IMR-90 (cell line): Measurements from ENCODE around the gene PPP1R14C. TPM values are rescaled to one million over a fixed set of nuclear protein-coding genes. Genes with fewer than 3 reads are reported as not detected.
A peak's percentile ranks its signal among the peaks of the same experiment; 100 is the strongest.

ENCODE experiments used
- ATAC-seq: fragments of 200-7000 bp; cut with Tn5 transposase; 2 replicates; pipeline ENCODE4 v1.9.1; 2020; ENCODE audit warnings: low read depth, mild to moderate bottlenecking, moderate library complexity
- BruUV-seq: library from RNA; stranded (reverse); fragments of 400-500 nt; replicated peaks from 2 replicates; lab custom pipeline; 2021; lab: Mats Ljungman, UMichigan
- CTCF ChIA-PET: fragments of 300-600 bp; formaldehyde crosslinking; extraction: SDS; loops from one replicate; lab custom pipeline; 2021; ENCODE audit warnings: antibody characterized with exemption; lab: Yijun Ruan, JAX
- POLR2A ChIA-PET: fragments of 300-600 bp; sonication (Branson Sonifier 250); formaldehyde crosslinking; loops from one replicate; lab custom pipeline; 2022; ENCODE audit warnings: antibody characterized with exemption; ENCODE audit not compliant: unreplicated experiment; lab: Charles Lee
- DNase-seq: peaks from one replicate; pipeline ENCODE4 v3.0.0; 2013
- H2AFZ ChIP-seq: replicated peaks from 2 replicates; pipeline ENCODE3; 2013; ENCODE audit warnings: low read length, mild to moderate bottlenecking; ENCODE audit not compliant: poor library complexity
- H2AK5ac ChIP-seq: 2 replicates; pipeline ENCODE4 v1.6.1; 2013; ENCODE audit warnings: low read depth, low read length, inconsistent platforms
- H2AK9ac ChIP-seq: replicated peaks from 2 replicates; pipeline ENCODE3; 2013; ENCODE audit warnings: mild to moderate bottlenecking, low read depth, low read length, moderate library complexity; ENCODE audit not compliant: poor library complexity
- H2BK120ac ChIP-seq: 2 replicates; pipeline ENCODE4 v1.6.1; 2013; ENCODE audit warnings: low read depth, low read length, inconsistent platforms
- H2BK15ac ChIP-seq: 3 replicates; pipeline ENCODE4 v1.6.1; 2013; ENCODE audit warnings: low read depth, low read length, inconsistent platforms
- H2BK20ac ChIP-seq: 2 replicates; pipeline ENCODE4 v1.6.1; 2013; ENCODE audit warnings: low read depth, mild to moderate bottlenecking, inconsistent platforms, low read length, moderate library complexity
- H2BK5ac ChIP-seq: 2 replicates; pipeline ENCODE4 v1.6.1; 2013; ENCODE audit warnings: mild to moderate bottlenecking, low read depth, low read length, inconsistent platforms; ENCODE audit not compliant: poor library complexity, severe bottlenecking
- H3K14ac ChIP-seq: replicated peaks from 2 replicates; pipeline ENCODE4 v1.6.1; 2013; ENCODE audit warnings: low read depth, low read length, inconsistent platforms
- H3K18ac ChIP-seq: 2 replicates; pipeline ENCODE4 v1.6.1; 2013; ENCODE audit warnings: low read depth, low read length, control low read depth
- H3K23ac ChIP-seq: 2 replicates; pipeline ENCODE4 v1.6.1; 2013; ENCODE audit warnings: low read depth, low read length, inconsistent platforms
- H3K27ac ChIP-seq: 2 replicates; pipeline ENCODE4 v1.5.1; 2013; ENCODE audit warnings: mild to moderate bottlenecking, control low read depth, low read length; ENCODE audit not compliant: insufficient read depth
- H3K27me3 ChIP-seq: 2 replicates; pipeline ENCODE4 v1.6.1; 2013; ENCODE audit warnings: low read length; ENCODE audit not compliant: control insufficient read depth, insufficient read depth
- H3K36me3 ChIP-seq: 2 replicates; pipeline ENCODE4 v1.6.1; 2013; ENCODE audit warnings: low read length, mixed read lengths; ENCODE audit not compliant: control insufficient read depth, insufficient read depth
- H3K4ac ChIP-seq: 2 replicates; pipeline ENCODE4 v1.6.1; 2013; ENCODE audit warnings: low read depth, low read length, inconsistent platforms
- H3K4me1 ChIP-seq: 2 replicates; pipeline ENCODE4 v1.6.1; 2013; ENCODE audit warnings: low read length, mixed read lengths; ENCODE audit not compliant: control insufficient read depth, insufficient read depth
- H3K4me2 ChIP-seq: 2 replicates; pipeline ENCODE4 v1.6.1; 2013; ENCODE audit warnings: low read depth, mild to moderate bottlenecking, control low read depth, low read length, moderate library complexity
- H3K4me3 ChIP-seq: 2 replicates; pipeline ENCODE4 v1.5.1; 2013; ENCODE audit warnings: low read depth, mild to moderate bottlenecking, control low read depth, low read length, moderate library complexity; ENCODE audit not compliant: insufficient read depth
- H3K56ac ChIP-seq: 2 replicates; pipeline ENCODE4 v1.6.1; 2013; ENCODE audit warnings: low read length, inconsistent platforms; ENCODE audit not compliant: insufficient read depth; ENCODE audit errors: extremely low read depth
- H3K79me1 ChIP-seq, 2 experiments: 2 replicates each; pipeline ENCODE4 v1.6.1; 2013; ENCODE audit warnings: low read length in 2 of 2, inconsistent platforms in 1 of 2, low read depth in 1 of 2
- H3K9ac ChIP-seq: 2 replicates; pipeline ENCODE4 v1.6.1; 2013; ENCODE audit warnings: low read depth, low read length, control low read depth
- H3K9me1 ChIP-seq: 2 replicates; pipeline ENCODE4 v1.6.1; 2013; ENCODE audit warnings: low read length, inconsistent platforms; ENCODE audit not compliant: insufficient read depth
- H3K9me3 ChIP-seq: 2 replicates; pipeline ENCODE4 v1.6.1; 2013; ENCODE audit warnings: low read length; ENCODE audit not compliant: control insufficient read depth, insufficient read depth
- H4K20me1 ChIP-seq: 2 replicates; pipeline ENCODE4 v1.6.1; 2013; ENCODE audit warnings: low read length, inconsistent platforms; ENCODE audit not compliant: insufficient read depth
- H4K5ac ChIP-seq: 2 replicates; pipeline ENCODE4 v1.6.1; 2013; ENCODE audit warnings: mild to moderate bottlenecking, low read depth, low read length, control low read depth
- H4K8ac ChIP-seq, 2 experiments: 2 replicates each; pipeline ENCODE4 v1.6.1; 2013; ENCODE audit warnings: low read depth in 2 of 2, low read length in 2 of 2, control low read depth in 1 of 2, inconsistent platforms in 1 of 2
- H4K91ac ChIP-seq: 2 replicates; pipeline ENCODE4 v1.6.1; 2013; ENCODE audit warnings: low read depth, low read length, inconsistent platforms; ENCODE audit not compliant: insufficient read depth
- BHLHE40 ChIP-seq: fragments of 150-350 bp; IDR thresholded peaks from 2 replicates; pipeline ENCODE4 v1.6.1; 2016; ENCODE audit warnings: mild to moderate bottlenecking, low read depth, low read length
- CTCF ChIP-seq: conservative IDR thresholded peaks from 2 replicates; pipeline ENCODE4 v1.5.1; 2012; ENCODE audit warnings: mild to moderate bottlenecking, low read depth, low read length, improper control_type of control experiment
- FOS ChIP-seq: fragments of 150-350 bp; IDR thresholded peaks from 2 replicates; pipeline ENCODE4 v1.6.1; 2016; ENCODE audit warnings: low read depth, low read length
- MAFK ChIP-seq: IDR thresholded peaks from 2 replicates; pipeline ENCODE4 v1.6.1; 2012; ENCODE audit warnings: low read depth, low read length, improper control_type of control experiment
- MAZ ChIP-seq: IDR thresholded peaks from 2 replicates; pipeline ENCODE4 v1.6.1; 2012; ENCODE audit warnings: low read depth, mild to moderate bottlenecking, low read length, improper control_type of control experiment, moderate library complexity, borderline replicate concordance
- MXI1 ChIP-seq: IDR thresholded peaks from 2 replicates; pipeline ENCODE4 v1.6.1; 2012; ENCODE audit warnings: low read depth, mild to moderate bottlenecking, low read length, moderate library complexity, borderline replicate concordance
- NFE2L2 ChIP-seq: fragments of 150-350 bp; IDR thresholded peaks from 2 replicates; pipeline ENCODE4 v1.6.1; 2016; ENCODE audit warnings: low read depth, mild to moderate bottlenecking, low read length
- POLR2A ChIP-seq: IDR thresholded peaks from 2 replicates; pipeline ENCODE4 v1.6.1; 2012; ENCODE audit warnings: mild to moderate bottlenecking, low read depth, low read length
- RAD21 ChIP-seq: IDR thresholded peaks from 2 replicates; pipeline ENCODE4 v1.6.1; 2012; ENCODE audit warnings: low read length, improper control_type of control experiment
- RCOR1 ChIP-seq: IDR thresholded peaks from 2 replicates; pipeline ENCODE4 v1.6.1; 2012; ENCODE audit warnings: mild to moderate bottlenecking, low read length, improper control_type of control experiment; ENCODE audit not compliant: insufficient replicate concordance
- RFX5 ChIP-seq: IDR thresholded peaks from 2 replicates; pipeline ENCODE4 v1.8.0; 2012; ENCODE audit warnings: low read depth, mild to moderate bottlenecking, low read length, moderate library complexity
- SMC3 ChIP-seq: fragments of 150-350 bp; IDR thresholded peaks from 2 replicates; pipeline ENCODE4 v1.6.1; 2016; ENCODE audit warnings: low read depth, mild to moderate bottlenecking, antibody characterized with exemption, low read length, moderate library complexity
- WGBS, 2 experiments: methylation state at CpG; one replicate each; pipeline versions ENCODE4 v1.1.5 to v1.1.7; 2013; ENCODE audit warnings: missing lambda C conversion rate in 2 of 2; ENCODE audit not compliant: insufficient read length in 1 of 2; ENCODE audit errors: extremely low coverage in 2 of 2; 5-methylcytosine and 5-hydroxymethylcytosine counted together
- dilution Hi-C: fragments of 300-500 bp; cut with HindIII; formaldehyde crosslinking; loops from one replicate; pipeline ENCODE4 v1.14.3; 2018; ENCODE audit warnings: low sequenced_read_pairs; ENCODE audit not compliant: unreplicated experiment
- in situ Hi-C: fragments of 300-500 bp; cut with MboI; formaldehyde crosslinking; loops from 3 replicates; pipeline ENCODE4 v1.14.3; 2019; ENCODE audit warnings: low sequenced_read_pairs, inconsistent platforms, mixed read lengths
- intact Hi-C: fragments of 100-400 bp; cut with micrococcal nuclease; formaldehyde crosslinking; loops from 2 replicates; pipeline ENCODE4 v1.10.0; 2022
- polyA plus RNA-seq, 3 experiments: library from polyadenylated mRNA; depleted of rRNA; stranded (reverse); fragments of >200 nt; gene quantifications; 2 replicates each; pipeline ENCODE4 v1.2.3, GENCODE V29; 2012; ENCODE audit warnings: low replicate concordance in 1 of 3
- total RNA-seq: library from RNA; depleted of rRNA; stranded (reverse); fragments of >200 nt; gene quantifications from 2 replicates; pipeline ENCODE4 v1.2.3, GENCODE V29; 2012

Gene PPP1R14C
- total and polyA plus RNA-seq, 2 of the 4 experiments (the other 2 are of a cell fraction): not detected

GRCh38 chr6:150208611-150209352 is 65.9 kb downstream of the PPP1R14C start:
- Histone ChIP-seq H3K79me1 (no peaks in the 10 kb centered on the region), H4K5ac (no peak overlapping the region), H4K91ac (no peak overlapping the region), H3K23ac (no peak overlapping the region), H2AK5ac (no peak overlapping the region), H3K18ac (no peak overlapping the region), H3K9me3 (no peaks in the 10 kb centered on the region), H4K8ac (no peak overlapping the region), H4K20me1 (no peaks in the 10 kb centered on the region), H2AK9ac (no peak overlapping the region), H3K36me3 (no peaks in the 10 kb centered on the region), H3K4me2 (peak overlapping the region; percentile 29; the same call in 1 of the 2 replicates), H3K9me1 (no peaks in the 10 kb centered on the region), H2BK15ac (no peak overlapping the region), H3K4ac (no peak overlapping the region), H3K56ac (no peak overlapping the region), H3K14ac (no peak overlapping the region), H3K9ac (no peak overlapping the region), H3K4me1 (peaks cover 6% of the 10 kb centered on the region; the same call in 1 of the 2 replicates), H2BK20ac (no peak overlapping the region), H3K4me3 (no peak overlapping the region), H3K27ac (no peak overlapping the region), H2BK120ac (no peak overlapping the region), H2AFZ (no peak overlapping the region), H3K27me3 (no peaks in the 10 kb centered on the region), H2BK5ac (no peak overlapping the region)
- BruUV-seq: no TSS peak
- in situ Hi-C loops (no loop called here), dilution Hi-C loops (no loop called here), intact Hi-C loops (no loop called here)
- ATAC-seq: peak; percentile 57
- ChIA-PET POLR2A (no interaction called here), CTCF (no interaction called here)
- WGBS, 2 experiments: 40% methylated on average over 1 of the region's 12 CpGs; no CpG with 5 or more reads in 1 of the 2 experiments
- TF ChIP-seq MAFK (no peak), CTCF (no peak), RCOR1 (no peak), NFE2L2 (no peak), FOS (no peak), MAZ (no peak), SMC3 (no peak), BHLHE40 (no peak), RFX5 (no peak), POLR2A (no peak), MXI1 (no peak), RAD21 (no peak)
- DNase-seq: no peak
